Stomach (tissue), 4 donors: Measurements from ENCODE around the gene ARHGAP15.

Experiments
- POLR2A ChIP-seq, 4 donors: fragments of 450-650 bp; IDR thresholded peaks; one replicate each; pipeline ENCODE4 v1.6.1; 2016; ENCODE audit warnings: antibody characterized with exemption in 4 of 4, control low read depth in 2 of 4, mild to moderate bottlenecking in 1 of 4, moderate library complexity in 1 of 4
- POLR2AphosphoS5 ChIP-seq, 3 donors: sonication (generic); formaldehyde crosslinking; IDR thresholded peaks; one replicate each; pipeline ENCODE4 v1.6.1; 2016; ENCODE audit warnings: antibody characterized with exemption in 3 of 3
- TF ChIP-seq, protein P1 (sequence below), 7 experiments: fragments of 450-650 bp in 4 of 7; fragments of 200-600 bp in 3 of 7; sonication (generic) in 3 of 7; IDR thresholded peaks; one replicate each; pipeline ENCODE4 v1.5.1; 2016 to 2019; ENCODE audit warnings: antibody characterized with exemption in 7 of 7, control low read depth in 2 of 7, mild to moderate bottlenecking in 1 of 7

DNA sequence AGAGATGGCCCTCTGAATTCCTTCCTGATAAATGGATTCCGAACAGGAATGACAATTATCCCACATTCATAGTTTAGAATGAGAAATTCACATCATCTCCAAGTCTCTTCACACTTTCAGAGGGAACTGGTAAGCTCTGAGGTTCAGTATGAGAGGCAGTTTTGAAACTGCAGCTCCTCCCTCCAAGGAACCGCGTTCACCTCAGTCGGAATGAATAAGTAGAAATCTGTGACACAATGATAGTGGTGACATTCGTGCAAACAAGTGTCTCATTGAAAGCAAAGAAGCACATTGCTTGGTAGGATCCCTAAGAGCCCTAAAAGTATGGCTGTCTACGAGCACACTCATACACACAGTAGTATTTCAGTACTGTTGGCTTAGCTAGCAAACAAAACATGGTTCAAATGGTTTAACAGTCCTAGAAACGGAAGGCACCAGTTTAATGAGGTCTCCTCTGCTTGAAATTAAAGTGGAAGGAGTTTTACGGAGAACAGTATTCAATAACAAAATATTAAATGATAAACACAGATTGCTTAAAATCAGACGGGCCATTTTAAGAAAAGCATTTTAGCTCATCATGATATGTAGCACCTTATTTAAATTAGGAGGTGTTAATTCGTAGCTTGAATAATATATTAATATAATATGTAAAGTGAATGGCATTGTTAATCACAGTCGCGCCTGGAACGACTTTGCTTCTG lies 225.0 kb downstream of the ARHGAP15 start:
- TF ChIP-seq, protein P1, sequence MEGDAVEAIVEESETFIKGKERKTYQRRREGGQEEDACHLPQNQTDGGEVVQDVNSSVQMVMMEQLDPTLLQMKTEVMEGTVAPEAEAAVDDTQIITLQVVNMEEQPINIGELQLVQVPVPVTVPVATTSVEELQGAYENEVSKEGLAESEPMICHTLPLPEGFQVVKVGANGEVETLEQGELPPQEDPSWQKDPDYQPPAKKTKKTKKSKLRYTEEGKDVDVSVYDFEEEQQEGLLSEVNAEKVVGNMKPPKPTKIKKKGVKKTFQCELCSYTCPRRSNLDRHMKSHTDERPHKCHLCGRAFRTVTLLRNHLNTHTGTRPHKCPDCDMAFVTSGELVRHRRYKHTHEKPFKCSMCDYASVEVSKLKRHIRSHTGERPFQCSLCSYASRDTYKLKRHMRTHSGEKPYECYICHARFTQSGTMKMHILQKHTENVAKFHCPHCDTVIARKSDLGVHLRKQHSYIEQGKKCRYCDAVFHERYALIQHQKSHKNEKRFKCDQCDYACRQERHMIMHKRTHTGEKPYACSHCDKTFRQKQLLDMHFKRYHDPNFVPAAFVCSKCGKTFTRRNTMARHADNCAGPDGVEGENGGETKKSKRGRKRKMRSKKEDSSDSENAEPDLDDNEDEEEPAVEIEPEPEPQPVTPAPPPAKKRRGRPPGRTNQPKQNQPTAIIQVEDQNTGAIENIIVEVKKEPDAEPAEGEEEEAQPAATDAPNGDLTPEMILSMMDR (IDR thresholded peaks at IDR 0.05) = no peak
- TF ChIP-seq POLR2AphosphoS5 (IDR thresholded peaks at IDR 0.05) (no peak), POLR2A (IDR thresholded peaks at IDR 0.05) (no peak)
